Loucy (cell line): ENCODE measurements around the gene NMNAT2.

Source experiments
- EZH2phosphoT487 ChIP-seq: fragments of 200-600 bp; IDR thresholded peaks from 2 replicates; pipeline ENCODE4 v1.6.1; 2018; ENCODE audit warnings: antibody characterized with exemption, mild to moderate bottlenecking, moderate library complexity, borderline replicate concordance
- TF ChIP-seq, protein P1 (sequence below): fragments of 200-600 bp; sonication (generic); conservative IDR thresholded peaks from 2 replicates; pipeline ENCODE4 v1.5.1; 2014; ENCODE audit warnings: mild to moderate bottlenecking, antibody characterized with exemption, low read length

DNA sequence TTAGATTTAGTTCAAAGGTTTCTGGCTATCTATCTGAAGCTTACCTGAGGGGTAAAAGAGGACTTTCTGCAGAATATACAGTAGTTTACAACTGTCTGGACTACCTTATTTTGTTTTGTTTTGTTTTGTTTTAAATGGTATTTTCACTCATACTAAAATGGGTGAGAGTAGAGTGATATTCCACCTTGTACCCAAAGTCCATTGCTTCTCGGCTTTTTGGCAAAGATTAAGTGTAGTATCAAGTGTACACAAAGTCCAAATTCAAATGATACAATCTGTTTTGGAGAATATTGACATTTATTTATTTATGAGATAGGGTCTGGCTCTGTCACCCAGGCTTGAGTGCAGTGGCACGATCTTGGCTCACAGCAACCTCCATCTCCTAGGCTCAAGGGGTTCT lies 42.4 kb upstream of the NMNAT2 start:
- TF ChIP-seq, protein P1, sequence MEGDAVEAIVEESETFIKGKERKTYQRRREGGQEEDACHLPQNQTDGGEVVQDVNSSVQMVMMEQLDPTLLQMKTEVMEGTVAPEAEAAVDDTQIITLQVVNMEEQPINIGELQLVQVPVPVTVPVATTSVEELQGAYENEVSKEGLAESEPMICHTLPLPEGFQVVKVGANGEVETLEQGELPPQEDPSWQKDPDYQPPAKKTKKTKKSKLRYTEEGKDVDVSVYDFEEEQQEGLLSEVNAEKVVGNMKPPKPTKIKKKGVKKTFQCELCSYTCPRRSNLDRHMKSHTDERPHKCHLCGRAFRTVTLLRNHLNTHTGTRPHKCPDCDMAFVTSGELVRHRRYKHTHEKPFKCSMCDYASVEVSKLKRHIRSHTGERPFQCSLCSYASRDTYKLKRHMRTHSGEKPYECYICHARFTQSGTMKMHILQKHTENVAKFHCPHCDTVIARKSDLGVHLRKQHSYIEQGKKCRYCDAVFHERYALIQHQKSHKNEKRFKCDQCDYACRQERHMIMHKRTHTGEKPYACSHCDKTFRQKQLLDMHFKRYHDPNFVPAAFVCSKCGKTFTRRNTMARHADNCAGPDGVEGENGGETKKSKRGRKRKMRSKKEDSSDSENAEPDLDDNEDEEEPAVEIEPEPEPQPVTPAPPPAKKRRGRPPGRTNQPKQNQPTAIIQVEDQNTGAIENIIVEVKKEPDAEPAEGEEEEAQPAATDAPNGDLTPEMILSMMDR = no peak
- TF ChIP-seq EZH2phosphoT487 = no peak
